GM10266 (cell line): ENCODE data around the gene ABHD5.

ENCODE experiments used
- DNase-seq: peaks from one replicate; pipeline ENCODE4 v3.0.0; 2012; ENCODE audit errors: extremely low spot score
- CTCF ChIP-seq: IDR thresholded peaks from 2 replicates; pipeline ENCODE4 v1.5.1; 2012; ENCODE audit warnings: mild to moderate bottlenecking, low read depth; ENCODE audit not compliant: control insufficient read depth, insufficient read depth; ENCODE audit errors: missing control alignments

The ABHD5 gene

GRCh38 chr3:43689766-43690399 is 855 bp upstream of the ABHD5 start:
- DNase-seq: no peak
- no peak for TF ChIP-seq CTCF

- no peak for DNase-seq
- TF ChIP-seq CTCF: no peak
Measured at GRCh38 chr3:43691120-43691995, 620 bp downstream of the ABHD5 start.

- TF ChIP-seq CTCF: no peak
- DNase-seq: no peak
Measured at GRCh38 chr3:43692085-43692855, 1.5 kb downstream of the ABHD5 start.

GRCh38 chr3:43692971-43693370 is 2.2 kb downstream of the ABHD5 start:
- no peak for TF ChIP-seq CTCF
- no peak for DNase-seq

GRCh38 chr3:43693594-43693993 is 2.9 kb downstream of the ABHD5 start:
- TF ChIP-seq CTCF: no peak
- no peak for DNase-seq

GRCh38 chr3:43695443-43695842 is 4.7 kb downstream of the ABHD5 start:
- no peak for TF ChIP-seq CTCF
- no peak for DNase-seq
